Fibroblast of mammary gland (primary cell): ENCODE data around the gene GPR55.
A peak's percentile ranks its signal among the peaks of the same experiment; 100 is the strongest.

Experiments
- DNase-seq: peaks from one replicate; pipeline ENCODE4 v3.0.0-alpha.2; 2010; ENCODE audit warnings: low read depth
- H3K4me3 ChIP-seq: 2 replicates; pipeline ENCODE4 v1.5.1; 2011; ENCODE audit warnings: low read depth, mild to moderate bottlenecking, low read length, moderate library complexity; ENCODE audit not compliant: control insufficient read depth
- TF ChIP-seq, protein P1 (sequence below): conservative IDR thresholded peaks from 2 replicates; pipeline ENCODE4 v1.5.1; 2011; ENCODE audit warnings: low read depth, low read length, inconsistent platforms; ENCODE audit not compliant: control insufficient read depth, insufficient read depth

The GPR55 gene

DNA sequence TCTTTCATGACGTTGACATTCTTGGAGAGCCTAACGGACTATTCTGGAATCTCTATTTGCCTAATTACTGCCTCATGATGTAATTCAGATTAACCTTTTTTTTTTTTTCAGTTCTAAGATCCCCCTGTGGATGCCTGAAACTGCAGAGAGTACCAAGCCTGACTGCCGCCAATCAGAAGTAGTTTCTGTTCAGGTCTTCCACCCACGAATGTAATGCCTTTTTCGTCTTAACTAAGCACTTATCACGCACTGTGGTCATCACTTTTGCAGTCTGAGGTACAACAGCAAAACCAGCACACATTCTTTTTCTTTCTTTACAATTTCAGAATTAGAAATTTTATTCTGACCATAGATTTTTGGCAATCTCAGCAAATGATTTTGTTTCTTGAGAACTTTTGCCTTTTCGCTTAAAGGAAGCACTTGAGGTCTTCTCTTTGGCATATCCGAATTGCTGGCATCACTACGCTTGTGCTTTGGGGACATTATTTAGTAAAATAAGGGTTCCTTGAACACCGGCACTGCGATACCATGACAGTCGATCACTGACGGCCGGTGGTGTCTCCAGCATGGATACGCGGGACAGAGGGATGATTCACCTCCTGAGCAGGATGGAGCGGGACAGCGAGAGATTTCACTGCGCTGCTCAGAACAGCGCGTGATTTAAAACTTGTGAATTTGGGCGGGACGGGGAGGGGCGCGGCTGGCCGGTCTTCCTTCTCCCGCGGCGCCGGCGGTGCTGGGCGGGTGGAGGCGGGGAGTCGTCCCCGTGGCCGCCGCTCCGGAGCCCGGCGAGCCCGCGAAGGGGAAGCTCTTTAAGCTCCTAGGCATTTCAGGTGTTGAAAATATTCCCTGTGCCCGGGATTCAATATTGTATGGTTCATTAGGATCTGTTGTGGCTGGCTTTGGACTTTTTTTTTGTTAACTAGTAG, 32.0 kb upstream of the GPR55 start:
- TF ChIP-seq, protein P1, sequence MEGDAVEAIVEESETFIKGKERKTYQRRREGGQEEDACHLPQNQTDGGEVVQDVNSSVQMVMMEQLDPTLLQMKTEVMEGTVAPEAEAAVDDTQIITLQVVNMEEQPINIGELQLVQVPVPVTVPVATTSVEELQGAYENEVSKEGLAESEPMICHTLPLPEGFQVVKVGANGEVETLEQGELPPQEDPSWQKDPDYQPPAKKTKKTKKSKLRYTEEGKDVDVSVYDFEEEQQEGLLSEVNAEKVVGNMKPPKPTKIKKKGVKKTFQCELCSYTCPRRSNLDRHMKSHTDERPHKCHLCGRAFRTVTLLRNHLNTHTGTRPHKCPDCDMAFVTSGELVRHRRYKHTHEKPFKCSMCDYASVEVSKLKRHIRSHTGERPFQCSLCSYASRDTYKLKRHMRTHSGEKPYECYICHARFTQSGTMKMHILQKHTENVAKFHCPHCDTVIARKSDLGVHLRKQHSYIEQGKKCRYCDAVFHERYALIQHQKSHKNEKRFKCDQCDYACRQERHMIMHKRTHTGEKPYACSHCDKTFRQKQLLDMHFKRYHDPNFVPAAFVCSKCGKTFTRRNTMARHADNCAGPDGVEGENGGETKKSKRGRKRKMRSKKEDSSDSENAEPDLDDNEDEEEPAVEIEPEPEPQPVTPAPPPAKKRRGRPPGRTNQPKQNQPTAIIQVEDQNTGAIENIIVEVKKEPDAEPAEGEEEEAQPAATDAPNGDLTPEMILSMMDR, result no peak
- DNase-seq, result peak; percentile 69
- H3K4me3 ChIP-seq, result peak overlapping the region; percentile 44

DNA sequence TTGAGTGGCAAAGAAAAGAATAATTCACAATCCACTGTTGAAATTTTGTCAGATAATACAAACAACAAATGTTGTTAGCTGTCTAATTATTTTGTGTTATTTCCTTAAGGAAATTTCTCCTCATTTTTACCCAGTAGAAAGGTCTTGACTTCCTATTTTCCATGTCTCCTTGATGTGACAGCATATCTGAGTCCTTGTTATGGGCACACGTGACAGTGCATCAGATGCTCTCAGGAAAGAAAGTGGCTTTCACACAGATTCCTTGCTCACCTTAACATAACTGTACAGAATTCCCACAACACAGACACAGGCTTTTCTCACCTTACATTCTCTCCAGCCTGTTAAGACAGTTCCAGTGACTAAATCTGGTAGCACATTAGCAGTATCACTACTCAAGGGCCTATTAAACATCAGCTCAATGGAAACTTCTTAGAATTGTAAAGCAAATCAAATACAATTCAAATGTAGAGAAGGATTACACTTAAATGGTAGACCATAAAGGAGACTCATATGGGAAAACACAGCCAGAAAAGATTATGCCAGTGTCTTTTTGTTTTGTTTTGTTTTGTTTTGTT, 30.2 kb upstream of the GPR55 start:
- TF ChIP-seq, protein P1, result no peak
- no peak for DNase-seq
- H3K4me3 ChIP-seq, result no peak overlapping the region

DNA sequence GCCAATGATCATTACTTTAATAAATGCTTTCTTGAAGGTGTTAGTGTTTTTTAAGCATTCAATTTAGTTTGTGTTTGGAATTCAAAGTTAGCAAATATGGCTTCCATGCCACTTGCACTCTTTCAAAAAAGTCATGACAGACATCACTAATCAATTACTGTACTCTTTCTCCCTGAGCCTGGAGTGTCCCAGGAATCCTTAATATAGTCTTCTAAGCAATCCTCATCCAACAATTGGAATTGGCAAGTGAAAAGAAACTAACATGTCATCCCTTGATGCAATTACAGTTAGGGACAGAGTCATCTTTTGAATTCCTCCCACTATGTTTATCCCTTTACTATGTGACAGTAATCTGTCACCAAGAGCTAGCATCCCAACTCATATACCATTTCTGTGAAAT, 29.7 kb upstream of the GPR55 start:
- H3K4me3 ChIP-seq, result no peak overlapping the region
- no peak for DNase-seq
- TF ChIP-seq, protein P1, result no peak

DNA sequence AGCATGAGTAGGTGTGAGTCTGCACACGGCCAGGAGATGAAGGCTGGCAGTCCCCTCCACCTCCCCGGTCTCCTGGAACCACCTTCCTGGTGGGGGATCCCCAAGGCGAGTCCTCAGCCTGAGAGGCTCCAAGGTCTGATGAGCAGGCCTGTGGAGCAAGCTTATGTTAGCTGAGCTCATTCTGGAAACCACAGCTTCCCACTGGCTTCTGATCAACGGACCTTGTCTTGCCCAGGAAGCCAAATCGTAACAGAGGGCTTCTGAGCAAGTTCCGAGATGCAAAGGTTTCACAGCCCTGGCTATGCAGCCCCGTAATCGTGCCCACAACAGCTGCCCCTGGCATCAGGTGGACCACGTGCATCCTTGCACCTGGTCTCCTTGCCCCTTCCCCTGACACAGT, 28.8 kb upstream of the GPR55 start:
- TF ChIP-seq, protein P1, result no peak
- DNase-seq, result no peak
- H3K4me3 ChIP-seq, result no peak overlapping the region

DNA sequence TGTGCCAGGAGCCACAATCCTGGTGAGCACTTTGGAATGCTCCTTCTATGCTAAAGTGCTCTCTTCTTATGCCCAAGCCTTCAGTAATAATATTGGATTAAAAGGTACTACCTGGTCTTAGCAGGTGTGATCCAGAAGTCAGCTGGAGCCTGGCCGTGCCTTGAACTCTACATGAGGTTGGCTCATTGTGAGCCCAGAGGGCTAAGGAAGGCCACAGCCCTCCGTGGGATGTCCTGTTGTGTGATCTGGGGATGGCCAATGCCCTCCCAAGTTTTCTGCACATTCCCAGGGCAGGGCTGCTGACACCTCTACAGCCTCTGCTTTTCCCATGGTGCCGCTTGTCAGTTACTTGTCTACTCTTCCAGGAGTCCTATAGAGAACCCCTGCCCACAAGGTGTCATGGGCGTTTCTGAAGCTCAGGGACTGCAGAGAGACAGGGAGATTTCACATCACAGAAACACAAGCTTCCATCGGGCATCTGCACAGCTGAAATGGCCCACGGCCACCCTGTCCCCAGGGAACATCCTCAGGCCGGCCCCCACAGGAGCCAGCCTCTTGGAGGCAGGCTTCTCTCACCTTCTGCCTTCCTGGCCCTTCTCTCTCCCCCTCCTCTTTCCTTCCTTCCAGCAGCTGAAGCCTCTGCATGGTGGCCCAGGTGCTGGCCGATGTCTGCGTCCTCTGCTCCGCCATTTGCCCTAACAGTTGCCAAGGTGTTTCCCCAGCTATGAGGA, 27.3 kb upstream of the GPR55 start:
- TF ChIP-seq, protein P1, result no peak
- no peak overlapping the region for H3K4me3 ChIP-seq
- DNase-seq, result no peak

DNA sequence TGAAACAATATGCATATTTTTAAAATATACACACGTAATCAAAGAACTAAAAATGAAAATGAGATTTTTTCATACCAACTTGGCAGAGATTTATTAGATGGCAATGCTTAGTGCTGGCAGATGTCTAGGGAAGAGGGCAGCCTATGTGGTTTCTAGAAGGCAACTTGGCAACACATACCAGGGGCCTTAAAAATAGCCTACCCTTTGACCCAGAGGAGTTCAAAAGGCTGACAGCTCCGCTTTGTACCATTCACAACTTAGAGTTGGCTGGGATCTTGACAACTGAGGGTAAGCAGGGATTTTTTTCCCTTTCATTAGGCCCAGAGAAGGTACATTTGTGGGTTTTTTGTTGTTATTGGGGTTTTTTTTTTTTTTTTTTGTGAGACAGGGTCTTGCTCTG, 26.4 kb upstream of the GPR55 start:
- no peak for DNase-seq
- H3K4me3 ChIP-seq, result no peak overlapping the region
- TF ChIP-seq, protein P1, result no peak
